GM03348 (cell line): ENCODE results near the gene COL4A2.
"Not testable (repeated sequence)": the region's sequence is repeated elsewhere in the genome, so short reads cannot be mapped to it uniquely, and the experiment has no call there.

Experiments used
- DNase-seq: peaks from one replicate; pipeline ENCODE4 v3.0.0; 2012; ENCODE audit warnings: low spot score

Gene COL4A2

DNA sequence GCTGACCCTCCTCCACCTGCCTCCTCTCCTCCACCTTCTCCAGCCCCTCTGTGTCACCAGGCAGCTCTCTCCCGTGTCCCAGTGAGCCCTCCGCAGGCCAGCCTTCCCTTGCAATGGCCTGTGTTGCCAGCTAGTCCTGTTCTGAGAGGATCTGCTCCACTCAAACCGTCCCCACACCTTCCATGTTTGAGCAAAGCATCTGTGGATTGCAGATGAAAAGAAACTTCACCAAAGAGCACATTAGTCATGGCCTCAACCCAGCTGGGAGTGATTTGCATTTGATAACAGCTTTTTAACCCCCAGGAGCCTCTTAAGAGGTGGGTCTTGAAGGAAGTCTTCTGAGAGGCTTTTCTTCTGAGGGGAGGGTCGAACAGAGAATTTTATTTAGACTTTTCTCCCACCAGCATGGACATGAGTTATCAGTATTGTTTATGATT is 72.8 kb downstream of the COL4A2 start:
- no peak for DNase-seq

DNA sequence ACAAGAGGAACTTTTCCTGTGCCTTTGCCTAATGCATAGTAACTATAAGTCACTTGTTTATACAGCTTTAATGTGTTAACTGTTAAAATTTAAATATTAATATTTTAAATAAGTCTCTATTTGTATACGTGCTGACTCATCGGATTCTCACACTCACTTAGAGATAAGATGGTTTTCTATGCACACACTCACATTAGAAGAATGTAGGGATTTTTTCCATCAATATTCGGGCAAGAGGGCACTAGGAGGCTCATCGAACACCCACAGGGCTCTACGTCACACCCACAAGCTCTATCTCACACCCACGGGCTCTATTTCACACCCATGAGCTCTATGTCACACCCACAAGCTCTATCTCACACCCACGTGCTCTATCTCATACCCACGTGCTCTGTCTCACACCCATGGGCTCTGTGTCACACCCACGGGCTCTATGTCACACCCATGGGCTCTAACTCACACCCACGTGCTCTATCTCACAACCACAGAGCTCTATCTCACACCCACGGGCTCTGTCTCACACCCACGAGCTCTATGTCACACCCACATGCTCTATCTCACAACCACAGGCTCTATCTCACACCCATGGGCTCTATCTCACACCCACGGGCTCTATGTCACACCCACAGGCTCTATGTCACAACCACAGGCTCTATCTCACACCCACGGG is 73.4 kb downstream of the COL4A2 start:
- no peak for DNase-seq

DNA sequence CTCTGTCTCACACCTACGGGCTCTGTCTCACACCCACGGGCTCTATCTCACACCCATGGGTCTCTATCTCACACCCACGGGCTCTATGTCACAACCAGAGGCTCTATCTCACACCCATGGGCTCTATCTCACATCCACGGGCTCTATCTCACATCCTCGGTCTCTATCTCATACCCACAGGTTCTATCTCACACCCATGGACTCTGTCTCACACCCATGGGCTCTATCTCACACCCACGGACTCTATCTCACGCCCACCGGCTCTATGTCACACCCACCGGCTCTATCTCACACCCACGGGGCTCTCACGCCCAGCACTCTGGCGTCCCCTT is 73.9 kb downstream of the COL4A2 start:
- DNase-seq = no peak

DNA sequence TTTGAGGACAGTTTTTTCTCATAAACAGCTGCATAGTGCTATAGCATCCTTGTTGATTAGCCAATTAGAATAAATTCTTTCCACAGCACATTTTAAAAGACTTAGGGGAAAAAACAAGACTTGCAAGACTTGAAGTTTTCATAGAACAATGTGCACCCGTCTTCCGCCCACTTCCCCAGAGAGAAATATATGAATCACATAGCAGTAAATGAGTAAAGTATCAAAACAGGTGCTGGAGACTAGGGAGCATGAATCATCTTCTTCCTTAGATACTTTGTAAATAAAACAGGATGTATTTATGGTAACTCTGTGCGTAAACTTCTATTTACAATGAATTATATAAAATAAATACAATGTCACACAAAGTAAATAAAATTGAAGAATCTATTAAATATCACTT is 75.1 kb downstream of the COL4A2 start:
- no peak for DNase-seq

DNA sequence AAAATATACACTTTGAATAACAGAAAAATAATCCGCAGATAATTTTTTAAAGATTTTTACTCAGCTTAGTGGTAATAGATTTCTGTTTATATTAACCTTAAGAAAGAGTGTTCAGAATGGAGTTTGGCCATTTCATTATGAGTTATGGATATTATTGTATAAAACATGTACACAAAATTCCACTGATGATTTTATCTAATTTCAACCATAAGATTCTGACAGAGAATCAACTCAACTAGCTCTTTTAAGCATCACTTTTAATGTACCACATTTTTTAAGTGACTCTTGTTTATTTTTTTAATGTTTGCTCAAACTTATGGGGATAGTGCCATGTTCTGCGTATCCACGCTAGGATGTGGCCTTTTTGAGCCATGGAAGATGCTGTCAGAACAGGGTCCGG is 75.7 kb downstream of the COL4A2 start:
- DNase-seq = no peak

DNA sequence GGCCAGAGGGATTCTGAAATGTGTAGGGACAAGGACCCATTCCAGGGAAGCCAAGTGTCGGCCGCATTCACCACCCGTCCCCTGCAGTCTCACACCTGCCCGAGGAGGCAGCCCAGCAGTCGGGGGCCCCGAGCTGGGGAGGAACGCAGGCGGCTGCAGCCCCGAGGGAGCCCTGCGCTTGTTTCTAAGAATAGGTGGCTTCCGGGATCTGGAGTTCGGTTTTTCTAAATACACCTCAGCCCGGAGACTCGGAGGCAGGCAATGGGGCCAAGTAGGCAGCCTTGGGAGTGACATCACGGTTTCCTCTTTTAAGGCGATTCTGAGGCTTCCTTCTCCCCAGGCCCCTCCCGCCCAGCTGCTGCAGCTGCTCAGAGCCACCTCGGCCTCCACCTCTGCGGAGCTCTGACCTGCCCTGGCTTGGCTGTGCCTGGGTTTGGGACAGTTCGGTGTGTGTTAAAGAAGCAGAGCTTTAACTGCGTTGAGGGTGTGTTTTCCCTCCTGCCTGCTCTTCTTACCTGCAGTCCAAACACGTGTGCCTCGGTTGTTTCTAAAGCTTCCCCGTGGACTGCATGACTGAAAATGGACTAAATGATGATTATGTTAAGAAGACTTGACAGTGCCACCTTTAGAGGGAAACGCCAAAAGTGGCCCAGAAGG is 80.5 kb downstream of the COL4A2 start:
- no peak for DNase-seq

DNA sequence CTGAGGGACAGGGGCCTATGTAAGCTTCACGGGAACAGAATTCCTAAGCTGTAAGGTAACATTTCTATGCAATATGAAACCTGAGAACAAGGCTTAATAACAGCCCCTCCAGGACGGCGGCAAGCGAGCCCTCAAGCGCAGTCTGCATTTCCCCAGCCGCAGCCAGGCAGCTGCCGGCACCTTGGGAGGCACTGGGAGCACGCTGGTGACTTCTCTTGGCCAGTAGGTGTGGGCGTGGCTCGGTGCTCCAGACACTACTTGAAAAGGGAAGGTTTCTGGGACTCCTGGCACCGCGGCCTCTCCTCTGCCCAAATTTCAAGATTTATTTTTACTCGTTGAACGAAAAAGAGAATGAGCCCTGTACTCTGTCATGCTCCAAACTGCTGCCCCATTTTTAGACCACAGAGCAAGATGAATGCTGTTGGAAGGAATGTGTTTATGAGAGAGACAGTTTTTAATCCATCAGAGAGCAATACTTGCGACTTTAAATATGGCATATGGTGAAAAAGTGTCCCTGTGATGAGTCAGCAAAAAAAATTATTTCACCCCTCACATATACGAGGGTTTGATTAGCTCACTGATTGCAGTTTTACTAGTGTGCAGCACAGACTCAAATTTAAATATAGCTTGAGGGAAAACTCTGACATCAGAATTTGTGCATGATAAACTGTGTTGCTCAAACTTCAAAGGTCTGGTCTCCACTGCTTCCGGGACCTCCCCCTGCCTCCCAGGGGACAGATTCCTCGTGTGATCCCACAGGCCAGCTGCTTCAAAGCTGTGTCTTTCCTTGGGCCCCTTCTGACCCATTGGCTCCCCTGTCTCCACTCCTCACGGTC is 81.2 kb downstream of the COL4A2 start:
- peak; percentile 64 for DNase-seq

DNA sequence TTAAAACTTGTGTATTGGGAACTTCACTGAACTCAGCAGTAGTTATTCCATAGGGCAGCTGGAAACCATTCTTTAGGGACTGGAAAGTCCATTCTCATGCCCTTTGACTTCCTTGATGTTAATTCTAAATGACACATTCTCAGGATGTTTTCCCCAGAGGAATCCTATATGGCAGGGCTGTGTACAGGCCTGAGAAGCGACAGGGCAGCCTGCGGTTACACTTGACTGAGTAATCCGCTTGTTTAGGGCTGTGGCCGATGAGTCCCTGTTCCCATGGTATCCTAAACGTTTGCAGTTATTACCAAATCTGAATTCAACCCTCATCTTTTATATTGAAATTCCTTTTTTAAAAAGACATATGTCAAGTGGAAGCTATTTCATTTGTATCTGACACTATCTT is 83.5 kb downstream of the COL4A2 start:
- no peak for DNase-seq

DNA sequence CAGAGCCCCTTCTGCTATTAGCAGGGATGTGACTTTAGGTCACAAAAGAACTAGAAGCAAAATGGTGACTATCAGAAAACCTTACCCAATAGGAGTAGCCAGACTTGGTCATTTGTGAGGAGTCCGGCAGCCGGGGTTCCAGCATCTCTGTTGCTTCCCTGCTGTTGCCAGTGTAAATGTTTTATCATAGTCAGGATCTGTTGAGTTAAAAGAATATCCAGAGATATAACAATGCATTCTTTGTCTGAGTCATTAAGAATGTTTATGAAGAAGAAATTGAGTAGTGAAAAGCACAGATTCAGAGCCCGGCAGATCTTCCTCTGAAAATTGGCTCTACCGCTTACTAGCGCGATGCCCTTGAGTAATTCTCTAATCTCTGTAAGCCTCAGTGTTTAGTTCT is 84.2 kb downstream of the COL4A2 start:
- no peak for DNase-seq

DNA sequence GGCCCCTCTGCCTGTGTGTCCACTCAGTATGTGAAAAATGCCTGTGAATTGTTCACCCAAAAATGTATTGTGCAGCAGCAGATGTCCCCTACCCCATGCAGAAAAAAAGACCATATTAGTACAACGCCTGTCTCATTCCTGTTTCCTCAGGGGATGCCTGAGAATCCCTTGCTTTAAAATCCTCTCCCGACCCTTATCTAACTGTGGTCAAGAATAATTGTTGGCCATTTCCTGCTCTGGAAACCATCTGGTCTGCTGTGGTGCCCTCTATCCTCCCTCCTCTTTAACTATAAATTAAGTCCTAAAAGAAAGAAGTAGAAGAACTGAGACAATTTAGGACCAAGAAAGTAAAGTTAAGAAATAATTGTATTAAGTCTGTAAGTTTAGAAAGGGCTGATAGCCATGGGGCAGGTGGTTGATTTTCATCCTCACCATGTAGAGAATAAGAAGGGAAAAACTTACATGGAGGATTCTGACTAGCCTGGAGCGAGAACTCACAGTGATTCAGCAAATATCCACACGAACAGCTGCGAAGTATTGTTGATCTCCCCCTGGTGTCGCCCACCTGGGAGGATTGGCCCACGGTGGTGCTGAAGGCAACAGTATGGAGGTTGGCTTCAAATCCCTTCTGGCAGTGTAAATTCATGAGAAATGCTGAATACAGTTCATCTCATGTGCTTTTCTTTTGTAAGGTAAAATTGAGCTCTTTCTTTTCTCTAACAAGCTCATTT is 85.6 kb downstream of the COL4A2 start:
- DNase-seq = peak; percentile 71

DNA sequence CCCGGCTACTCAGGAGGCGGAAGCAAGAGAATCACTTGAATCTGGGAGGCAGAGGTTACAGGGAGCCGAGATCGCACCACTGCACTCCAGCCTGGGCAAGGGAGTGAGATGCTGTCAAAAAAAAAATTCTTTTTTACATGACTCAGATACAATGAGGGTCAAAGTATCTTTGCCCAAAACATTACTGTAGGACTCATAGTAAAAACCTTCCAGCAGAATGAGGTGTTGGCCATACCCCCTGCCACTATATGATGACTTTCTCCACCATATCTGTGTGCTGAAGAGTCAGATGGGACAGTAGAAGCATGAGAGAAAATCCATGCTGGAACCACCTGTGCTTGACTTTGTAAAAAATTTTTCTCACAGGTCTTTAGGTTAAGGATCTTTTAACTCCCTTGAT is 86.7 kb downstream of the COL4A2 start:
- no peak for DNase-seq

DNA sequence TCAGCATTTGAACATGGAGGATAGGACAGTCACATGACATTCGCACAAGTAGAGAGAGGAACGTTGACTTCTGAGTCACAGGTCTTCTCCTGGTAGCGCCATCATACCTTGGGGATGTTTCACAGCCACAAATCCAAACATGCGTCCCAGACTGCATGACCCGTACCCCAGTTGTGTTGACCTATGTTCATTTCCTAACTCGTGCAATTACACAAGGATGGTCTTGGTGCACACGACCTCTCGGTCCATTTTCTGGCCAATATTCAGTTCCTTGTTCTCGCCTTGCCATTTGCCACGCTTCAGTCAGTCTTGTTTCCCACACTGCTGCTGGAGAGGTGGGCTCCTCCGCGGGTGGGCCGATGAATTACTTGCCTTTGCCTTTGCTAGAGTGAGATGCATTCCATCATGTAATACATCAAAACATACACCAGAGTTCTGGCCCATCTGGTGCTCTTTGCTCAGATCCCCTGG is 87.3 kb downstream of the COL4A2 start:
- DNase-seq = no peak

DNA sequence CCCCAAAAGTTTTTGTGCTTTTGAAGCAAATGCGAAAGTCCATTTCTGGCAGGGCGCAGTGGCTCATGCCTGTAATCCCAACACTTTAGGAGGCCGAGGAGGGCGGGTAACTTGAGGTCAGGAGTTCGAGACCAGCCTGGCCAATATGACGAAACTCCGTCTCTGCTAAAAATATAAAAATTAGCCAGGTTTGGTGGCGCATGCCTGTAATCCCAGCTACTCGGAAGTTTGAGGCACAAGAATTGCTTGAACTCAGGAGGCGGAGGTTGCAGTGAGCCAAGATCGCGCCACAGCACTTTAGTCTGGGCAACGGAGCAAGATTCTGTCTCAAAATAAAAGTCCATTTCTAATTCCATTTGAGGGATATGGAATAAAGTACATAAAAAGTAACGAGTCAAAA is 88.5 kb downstream of the COL4A2 start:
- not testable (repeated sequence) for DNase-seq

DNA sequence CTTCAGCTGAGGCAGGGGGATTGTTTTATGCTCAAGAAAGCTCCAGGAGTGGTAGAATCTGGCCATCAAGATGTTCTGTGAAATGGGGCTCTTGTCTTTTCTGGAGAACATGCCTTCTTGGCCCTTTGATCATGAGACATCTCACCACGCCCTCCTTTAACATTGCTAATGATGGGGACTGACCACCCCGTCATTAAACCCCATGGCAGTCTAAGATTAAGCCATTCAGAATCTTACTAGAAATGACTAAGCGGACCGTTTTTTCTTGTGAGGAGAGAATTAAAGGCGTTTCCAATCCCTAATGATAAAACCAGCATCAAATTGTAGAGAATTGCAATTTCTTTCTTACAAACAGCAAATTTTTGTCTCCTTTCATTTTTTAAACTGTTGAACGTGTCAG is 89.4 kb downstream of the COL4A2 start:
- no peak for DNase-seq

DNA sequence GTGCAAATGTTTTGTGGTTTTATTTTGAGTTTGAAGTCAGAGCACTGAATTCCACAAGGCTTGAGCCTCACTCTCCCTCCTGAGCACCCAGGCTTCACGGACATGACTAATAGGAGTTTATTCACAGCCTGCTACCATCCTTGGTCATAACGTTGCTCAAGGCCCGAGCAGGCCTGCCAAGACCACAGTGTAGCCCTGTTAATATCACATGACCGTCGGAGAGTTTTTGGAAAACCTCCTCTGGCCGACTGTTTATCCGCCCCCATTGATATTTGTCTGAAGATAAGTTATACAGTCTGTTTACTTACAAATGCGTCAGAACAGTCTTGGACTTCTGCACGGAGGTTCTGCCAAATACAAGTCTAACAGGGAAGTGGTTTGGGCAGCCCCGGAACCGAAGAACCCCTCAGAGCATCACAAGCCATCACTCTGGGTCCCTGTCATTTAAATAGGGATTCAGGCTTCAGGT is 89.9 kb downstream of the COL4A2 start:
- peak; percentile 90 for DNase-seq

DNA sequence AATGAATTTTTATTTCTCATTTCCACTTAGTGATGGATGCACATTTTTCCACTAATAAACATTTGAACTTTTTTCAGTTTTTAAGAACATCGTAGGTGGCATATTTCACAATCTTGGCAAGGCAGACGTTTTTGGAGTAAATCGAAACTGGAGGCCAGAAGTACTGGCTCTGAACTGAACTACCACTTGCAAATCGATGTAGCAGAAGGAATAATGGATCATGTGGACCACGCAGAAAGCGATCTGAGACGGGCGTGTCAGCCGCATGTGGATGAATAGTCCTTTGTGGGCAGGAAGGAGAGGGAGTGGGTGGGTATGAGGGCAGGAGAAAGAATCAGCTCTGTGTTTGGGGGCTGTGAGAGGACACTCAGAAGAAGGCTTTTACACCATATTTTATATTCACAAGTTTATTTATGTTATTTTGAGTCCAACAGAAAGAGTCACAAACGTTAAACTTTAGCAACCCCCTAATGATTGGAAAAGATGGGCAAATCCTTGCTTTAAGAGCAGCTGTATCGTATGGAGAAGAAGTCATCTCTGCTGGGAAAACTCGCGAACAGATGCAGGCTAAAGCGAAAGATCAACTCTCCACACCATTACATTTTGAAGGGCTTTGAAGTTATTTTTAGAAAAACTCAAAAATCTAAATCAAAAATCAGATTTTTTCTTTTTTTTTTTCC is 90.5 kb downstream of the COL4A2 start:
- DNase-seq = peak; percentile 56

DNA sequence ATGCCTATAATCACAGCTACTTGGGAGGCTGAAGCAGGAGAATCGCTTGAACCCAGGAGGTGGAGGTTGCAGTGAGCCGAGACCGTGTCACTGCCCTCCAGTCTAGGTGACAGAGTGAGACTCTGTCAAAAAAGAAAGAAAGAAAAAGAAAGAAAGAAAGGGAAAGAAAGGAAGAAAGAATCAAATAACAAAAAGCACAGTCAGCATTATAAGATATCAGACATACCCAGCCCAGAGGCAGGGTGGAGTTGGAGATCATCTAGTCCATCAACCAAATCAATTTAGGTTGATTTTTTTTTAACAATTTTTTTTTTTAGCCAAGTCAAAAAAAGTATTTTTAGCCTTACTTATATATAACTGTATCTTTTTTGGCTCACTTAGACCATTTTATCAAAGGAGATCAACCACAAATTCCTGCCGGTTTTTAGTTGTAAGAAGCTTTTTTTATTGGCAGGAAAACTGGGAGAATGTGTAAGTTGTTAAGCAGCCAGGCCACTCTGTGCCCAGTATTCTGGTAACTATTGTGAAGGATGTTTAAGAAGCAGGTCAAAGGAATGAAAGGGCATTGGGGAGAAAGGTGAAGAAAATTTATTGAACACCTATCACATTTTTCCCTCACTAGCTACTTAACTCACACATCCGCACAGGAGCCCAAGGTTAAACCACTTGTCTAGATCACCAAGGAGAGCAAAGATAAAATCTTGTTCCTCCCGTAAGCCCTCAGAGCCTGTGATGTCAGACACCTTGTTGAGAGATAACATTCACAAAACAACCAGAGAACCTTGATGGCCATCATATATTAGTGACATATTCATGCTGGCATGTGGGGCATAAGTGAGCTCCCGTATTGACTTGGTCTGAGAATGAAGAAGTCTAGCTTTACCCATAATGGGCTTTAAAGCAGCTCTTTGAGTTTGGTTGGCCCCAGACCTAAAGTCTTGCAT is 91.8 kb downstream of the COL4A2 start:
- peak; percentile 44 for DNase-seq

DNA sequence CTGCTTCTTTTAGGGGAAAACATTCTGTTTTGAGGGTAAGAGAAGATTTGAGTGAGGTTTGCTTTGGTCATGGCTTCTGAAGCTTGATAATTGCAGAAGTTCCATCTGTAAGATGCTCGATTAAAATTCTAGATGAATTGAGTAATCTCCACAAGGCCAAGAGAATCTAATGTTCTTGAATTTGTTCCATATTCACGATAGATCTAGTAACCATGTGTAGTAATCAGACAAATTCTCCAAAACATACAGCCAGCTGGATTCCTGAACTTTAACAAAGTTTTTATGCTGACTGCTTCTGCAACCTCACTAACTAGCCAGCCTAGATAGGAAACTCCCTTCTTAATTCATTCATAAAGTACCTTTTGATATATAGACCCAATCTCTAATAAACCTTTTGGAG is 92.7 kb downstream of the COL4A2 start:
- DNase-seq = no peak

DNA sequence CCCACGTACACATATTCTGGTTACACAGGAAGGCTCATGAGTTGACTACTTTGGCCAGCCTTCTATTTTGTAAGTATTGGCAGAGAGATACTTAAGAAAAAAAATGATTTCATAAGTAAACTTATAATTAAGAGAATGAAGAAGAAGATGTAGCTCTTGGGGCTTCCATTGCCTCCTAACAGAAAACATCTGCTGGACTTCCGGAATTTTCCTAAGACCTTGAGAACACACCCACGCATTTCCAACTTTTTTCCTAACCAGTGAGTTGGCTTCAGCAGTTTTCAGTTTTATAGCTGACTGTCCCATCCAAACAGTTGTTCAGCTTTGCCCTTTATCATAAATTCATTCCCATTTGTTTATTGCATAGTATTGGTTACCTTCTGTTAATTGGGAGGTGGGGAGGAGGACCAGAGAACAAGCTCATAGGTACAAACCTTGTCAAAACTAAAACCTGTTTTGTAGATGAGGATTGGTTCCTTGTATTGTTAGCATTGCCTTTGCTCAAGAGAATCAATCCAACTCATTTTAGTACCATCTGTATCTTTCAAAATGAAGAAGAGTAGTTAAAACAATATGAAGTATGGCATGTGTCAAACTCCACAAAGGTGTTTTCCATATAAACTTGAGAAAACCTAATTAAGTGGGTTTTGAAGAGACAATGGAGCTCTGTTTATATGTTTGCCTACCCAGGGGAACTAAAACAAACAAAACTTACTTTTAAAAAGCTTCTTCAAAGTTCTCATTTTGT is 93.9 kb downstream of the COL4A2 start:
- DNase-seq = peak; percentile 60
